Astrocyte (in vitro differentiated cells and primary cell): ENCODE data around the gene MUC21.

Experiments
- EZH2 ChIP-seq: IDR thresholded peaks from 2 replicates; pipeline ENCODE4 v1.6.1; 2012; ENCODE audit warnings: mild to moderate bottlenecking, low read length, inconsistent platforms; ENCODE audit not compliant: insufficient read depth
- TF ChIP-seq, protein P1 (sequence below): IDR thresholded peaks from 2 replicates; pipeline ENCODE4 v1.5.1; 2011; ENCODE audit warnings: low read depth, mild to moderate bottlenecking, inconsistent platforms, low read length, moderate library complexity; ENCODE audit not compliant: insufficient read depth

DNA sequence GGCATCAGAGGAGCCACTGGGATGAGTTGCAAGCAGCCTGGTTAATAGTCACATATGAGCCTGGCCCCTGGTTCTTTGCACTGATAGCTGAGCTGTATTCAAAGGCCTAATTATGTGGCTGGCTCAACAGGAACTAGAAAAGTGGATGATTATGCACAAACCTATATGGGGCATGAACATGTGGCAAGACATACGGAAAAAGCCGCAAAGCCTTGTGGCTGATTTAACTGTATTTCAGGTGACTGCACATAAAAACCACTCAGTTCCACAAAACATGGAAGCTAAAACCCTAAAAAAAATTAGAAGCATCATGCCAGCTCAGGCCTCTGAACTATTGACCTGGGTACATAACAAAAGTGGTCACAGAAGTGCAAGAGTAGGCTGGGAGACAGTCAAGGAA lies 13.8 kb downstream of the MUC21 start:
- TF ChIP-seq, protein P1, sequence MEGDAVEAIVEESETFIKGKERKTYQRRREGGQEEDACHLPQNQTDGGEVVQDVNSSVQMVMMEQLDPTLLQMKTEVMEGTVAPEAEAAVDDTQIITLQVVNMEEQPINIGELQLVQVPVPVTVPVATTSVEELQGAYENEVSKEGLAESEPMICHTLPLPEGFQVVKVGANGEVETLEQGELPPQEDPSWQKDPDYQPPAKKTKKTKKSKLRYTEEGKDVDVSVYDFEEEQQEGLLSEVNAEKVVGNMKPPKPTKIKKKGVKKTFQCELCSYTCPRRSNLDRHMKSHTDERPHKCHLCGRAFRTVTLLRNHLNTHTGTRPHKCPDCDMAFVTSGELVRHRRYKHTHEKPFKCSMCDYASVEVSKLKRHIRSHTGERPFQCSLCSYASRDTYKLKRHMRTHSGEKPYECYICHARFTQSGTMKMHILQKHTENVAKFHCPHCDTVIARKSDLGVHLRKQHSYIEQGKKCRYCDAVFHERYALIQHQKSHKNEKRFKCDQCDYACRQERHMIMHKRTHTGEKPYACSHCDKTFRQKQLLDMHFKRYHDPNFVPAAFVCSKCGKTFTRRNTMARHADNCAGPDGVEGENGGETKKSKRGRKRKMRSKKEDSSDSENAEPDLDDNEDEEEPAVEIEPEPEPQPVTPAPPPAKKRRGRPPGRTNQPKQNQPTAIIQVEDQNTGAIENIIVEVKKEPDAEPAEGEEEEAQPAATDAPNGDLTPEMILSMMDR, result no peak
- no peak for TF ChIP-seq EZH2
